VCaP (cell line): ENCODE measurements around the gene KDM5A.
"Not testable (repeated sequence)": the region's sequence is repeated elsewhere in the genome, so short reads cannot be mapped to it uniquely, and the experiment has no call there.

Experiments
- H3K27ac ChIP-seq: fragments of 450-650 bp; 2 replicates; pipeline ENCODE4 v1.5.1; 2017
- CTCF ChIP-seq: fragments of 450-650 bp; conservative IDR thresholded peaks from 2 replicates; pipeline ENCODE4 v1.5.1; 2017; ENCODE audit warnings: mild to moderate bottlenecking, moderate library complexity

Gene KDM5A

GRCh38 chr12:323507-323906, 65.6 kb downstream of the KDM5A start:
- no peak for TF ChIP-seq CTCF

GRCh38 chr12:321606-322326, 67.4 kb downstream of the KDM5A start:
- TF ChIP-seq CTCF = peak; percentile 75
- H3K27ac ChIP-seq = peak overlapping the region; percentile 13; the same call in 1 of the 2 replicates

More at GRCh38 chr12:323507-323906, 65.6 kb downstream of the KDM5A start:
- no peak overlapping the region for H3K27ac ChIP-seq

DNA sequence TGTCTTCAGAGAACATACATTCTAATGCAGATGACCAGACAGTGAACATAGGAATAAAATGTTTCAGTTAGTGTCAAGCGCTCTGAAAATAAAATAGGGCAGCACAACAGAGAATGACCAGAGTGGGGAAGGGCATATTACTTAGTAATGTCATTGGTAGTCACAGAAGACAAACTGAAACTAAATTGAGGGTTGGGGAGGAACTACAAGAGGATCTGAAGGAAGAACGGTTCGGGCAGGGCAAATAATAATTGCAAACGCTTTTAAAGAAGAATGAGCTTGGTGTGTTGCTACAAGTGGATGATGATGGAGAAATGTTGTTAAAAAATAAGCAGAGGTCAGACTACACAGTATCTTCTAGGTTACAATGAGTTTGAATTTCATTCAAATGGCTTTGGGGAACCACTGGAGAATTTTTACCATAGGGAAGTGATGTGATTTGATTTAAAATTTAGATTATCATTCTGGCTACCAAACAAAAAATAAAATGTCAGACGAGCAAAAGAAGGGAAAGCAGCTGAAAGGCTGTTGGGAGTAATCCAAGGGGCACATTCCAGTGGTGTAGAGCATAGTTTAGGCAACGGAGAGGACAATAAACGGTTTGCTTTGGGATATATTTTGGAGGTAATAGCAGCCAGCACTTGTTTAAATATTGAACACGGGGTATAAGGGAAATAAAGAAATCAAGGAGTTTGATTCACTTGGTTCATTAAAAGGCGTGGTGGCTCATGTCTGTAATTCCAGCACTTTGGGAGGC, 70.2 kb downstream of the KDM5A start:
- H3K27ac ChIP-seq = no peak overlapping the region
- no peak for TF ChIP-seq CTCF

DNA sequence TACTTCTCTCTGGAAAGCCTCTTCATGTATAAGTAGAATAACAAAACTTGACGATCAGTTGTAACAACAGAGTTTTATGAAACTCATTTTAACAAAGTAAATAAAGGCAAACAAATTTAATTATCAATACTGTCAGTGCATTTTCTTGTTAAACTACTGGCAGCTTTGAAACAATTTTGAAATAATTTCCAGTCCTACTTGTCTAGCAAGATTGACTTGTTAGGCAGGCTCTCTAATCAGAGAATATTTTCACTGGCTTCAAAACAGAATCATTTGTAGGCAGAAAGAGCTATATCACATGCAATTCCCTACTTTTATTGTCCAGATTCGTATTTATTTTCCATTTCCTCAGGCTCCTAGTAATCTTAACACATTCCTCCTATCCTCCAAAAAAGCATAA, 80.6 kb downstream of the KDM5A start:
- no peak for TF ChIP-seq CTCF
- H3K27ac ChIP-seq = peak overlapping the region; percentile 42

DNA sequence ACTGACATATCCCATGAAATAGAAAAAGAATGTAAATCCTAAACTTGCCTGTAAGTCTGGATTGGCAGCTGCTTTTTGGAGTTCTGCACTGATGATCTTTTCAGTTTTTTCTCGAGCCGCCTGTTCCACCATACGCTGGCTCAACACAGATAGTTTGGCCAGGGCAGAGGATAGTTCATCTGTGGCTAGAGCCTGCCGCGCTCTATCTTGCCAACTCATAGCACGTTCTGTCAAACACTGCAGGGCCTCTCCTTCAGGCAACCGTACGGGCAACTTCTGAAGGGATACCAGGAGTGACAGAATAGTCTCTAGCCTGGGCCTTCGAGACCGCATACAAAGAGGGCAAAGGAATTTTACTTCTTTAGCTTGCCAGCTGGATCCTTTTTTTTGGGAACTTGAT, 81.7 kb downstream of the KDM5A start:
- TF ChIP-seq CTCF = no peak
- H3K27ac ChIP-seq = peak overlapping the region; percentile 42; the same call in 1 of the 2 replicates

GRCh38 chr12:304805-305204, 84.3 kb downstream of the KDM5A start:
- TF ChIP-seq CTCF = no peak
- H3K27ac ChIP-seq = no peak overlapping the region

GRCh38 chr12:302766-303165, 86.4 kb downstream of the KDM5A start:
- H3K27ac ChIP-seq = not testable (repeated sequence)

- not testable (repeated sequence) for H3K27ac ChIP-seq
These were observed 89.0 kb downstream of the KDM5A start for GRCh38 chr12:300166-300565.

- not testable (repeated sequence) for H3K27ac ChIP-seq
These were observed 89.6 kb downstream of the KDM5A start for GRCh38 chr12:299511-299910.

GRCh38 chr12:298059-298458, 91.1 kb downstream of the KDM5A start:
- not testable (repeated sequence) for H3K27ac ChIP-seq
